HG02885 (cell line): Measurements from ENCODE around the gene APCDD1L.
"Not testable (repeated sequence)": the region's sequence is repeated elsewhere in the genome, so short reads cannot be mapped to it uniquely, and the experiment has no call there.

Source experiments
- ATAC-seq: cut with Tn5 transposase; IDR thresholded peaks from one replicate; pipeline ENCODE4 v1.9.1; 2021; ENCODE audit warnings: mild to moderate bottlenecking; ENCODE audit not compliant: unreplicated experiment, poor library complexity

APCDD1L gene

GRCh38 chr20:58518896-58519593 lies 3.8 kb upstream of the APCDD1L start:
- ATAC-seq = no peak

- ATAC-seq = no peak
Measured at GRCh38 chr20:58518387-58518786, 3.2 kb upstream of the APCDD1L start.

GRCh38 chr20:58514321-58515232 lies 622 bp downstream of the APCDD1L start:
- no peak for ATAC-seq

GRCh38 chr20:58513580-58514285 lies 1.5 kb downstream of the APCDD1L start:
- ATAC-seq = no peak

- no peak for ATAC-seq
Measured at GRCh38 chr20:58512808-58513552, 2.2 kb downstream of the APCDD1L start.

- no peak for ATAC-seq
Measured at GRCh38 chr20:58511861-58512260, 3.3 kb downstream of the APCDD1L start.

GRCh38 chr20:58511364-58511763 lies 3.8 kb downstream of the APCDD1L start:
- ATAC-seq = no peak

GRCh38 chr20:58510921-58511320 lies 4.3 kb downstream of the APCDD1L start:
- ATAC-seq = no peak

GRCh38 chr20:58508762-58509395 lies 6.3 kb downstream of the APCDD1L start:
- ATAC-seq = no peak

- not testable (repeated sequence) for ATAC-seq
Measured at GRCh38 chr20:58506999-58507398, 8.2 kb downstream of the APCDD1L start.

GRCh38 chr20:58504566-58504965 lies 10.6 kb downstream of the APCDD1L start:
- ATAC-seq = no peak

- no peak for ATAC-seq
Measured at GRCh38 chr20:58503668-58504067, 11.5 kb downstream of the APCDD1L start.

GRCh38 chr20:58500256-58500655 lies 14.9 kb downstream of the APCDD1L start:
- ATAC-seq = no peak

GRCh38 chr20:58498470-58499068 lies 16.6 kb downstream of the APCDD1L start:
- no peak for ATAC-seq

GRCh38 chr20:58497724-58498469 lies 17.3 kb downstream of the APCDD1L start:
- ATAC-seq = no peak

GRCh38 chr20:58497076-58497641 lies 18.0 kb downstream of the APCDD1L start:
- no peak for ATAC-seq

- no peak for ATAC-seq
Measured at GRCh38 chr20:58496429-58496769, 18.8 kb downstream of the APCDD1L start.

- no peak for ATAC-seq
Measured at GRCh38 chr20:58495623-58496428, 19.4 kb downstream of the APCDD1L start.
